Natural killer cell treated with Interleukin-12 subunit alpha and Interleukin-12 subunit beta and Interleukin-15 and Interleukin-18, amount 100 ng/mL, for 72 hours (primary cell): Measurements from ENCODE around the gene AGAP1. TPM values are rescaled to one million over a fixed set of nuclear protein-coding genes. Genes with fewer than 3 reads are reported as not detected.
A peak's percentile ranks its signal among the peaks of the same experiment; 100 is the strongest.
"Not testable (repeated sequence)": the region's sequence is repeated elsewhere in the genome, so short reads cannot be mapped to it uniquely, and the experiment has no call there.

Experiments used
- ATAC-seq, 2 donors: fragments of 150-1000 bp; cut with Tn5 transposase in 1 of 2; sonication (Bioruptor Pico), chemical (Tn5 transposase) in 1 of 2; 2 replicates each; pipeline ENCODE4 v1.10.0; 2021
- DNase-seq: peaks from one replicate; pipeline ENCODE4 v3.0.0; 2022; ENCODE audit warnings: low spot score
- H3K27ac Mint-ChIP-seq, 2 donors: 1 replicate in 1 of 2; 2 replicates in 1 of 2; pipeline ENCODE4 v1.8.0; 2022; ENCODE audit warnings: mixed read lengths in 2 of 2, mild to moderate bottlenecking in 1 of 2, moderate library complexity in 1 of 2
- H3K27me3 Mint-ChIP-seq, 2 donors: 1 replicate in 1 of 2; 2 replicates in 1 of 2; pipeline ENCODE4 v1.8.0; 2022; ENCODE audit warnings: mixed read lengths in 2 of 2
- H3K36me3 Mint-ChIP-seq: one replicate; pipeline ENCODE4 v1.8.0; 2022; ENCODE audit warnings: mixed read lengths
- H3K4me1 Mint-ChIP-seq, 2 donors: 1 replicate in 1 of 2; 2 replicates in 1 of 2; pipeline ENCODE4 v1.8.0; 2022; ENCODE audit warnings: low read depth in 2 of 2, mixed read lengths in 2 of 2, mild to moderate bottlenecking in 1 of 2
- H3K4me3 Mint-ChIP-seq: one replicate; pipeline ENCODE4 v1.8.0; 2022; ENCODE audit warnings: mixed read lengths
- H3K9me3 Mint-ChIP-seq: 2 replicates; pipeline ENCODE4 v1.8.0; 2022; ENCODE audit warnings: mixed read lengths
- total RNA-seq, 2 donors: library from RNA; stranded (reverse); gene quantifications; one replicate each; pipeline ENCODE4 v1.2.3, GENCODE V29; 2022

Gene AGAP1
- total RNA-seq, 2 donors from 2014 or later, result 5.2 to 7.4 TPM

- no peak overlapping the region for H3K4me3 Mint-ChIP-seq
- no peak for ATAC-seq
- peaks cover 2% of the 10 kb centered on the region for H3K9me3 Mint-ChIP-seq
- peaks cover 4% of the 10 kb centered on the region for H3K36me3 Mint-ChIP-seq
- H3K4me1 Mint-ChIP-seq, result peaks cover 8 to 16% of the 10 kb centered on the region in 2 donors
- DNase-seq, result no peak
- no peak overlapping the region for H3K27ac Mint-ChIP-seq
- peaks cover 0 to 2% of the 10 kb centered on the region in 2 donors for H3K27me3 Mint-ChIP-seq
Observed at GRCh38 chr2:236054125-236054524, 560.3 kb downstream of the AGAP1 start.

- no peak overlapping the region for H3K4me3 Mint-ChIP-seq
- ATAC-seq (no peak), DNase-seq (no peak)
- H3K4me1 Mint-ChIP-seq, result peaks cover 4 to 14% of the 10 kb centered on the region in 2 donors
- peaks cover 2% of the 10 kb centered on the region for H3K9me3 Mint-ChIP-seq
- H3K36me3 Mint-ChIP-seq, result peaks cover 4% of the 10 kb centered on the region
- no peak overlapping the region for H3K27ac Mint-ChIP-seq
- H3K27me3 Mint-ChIP-seq, result peaks cover 0 to 2% of the 10 kb centered on the region in 2 donors
Observed at GRCh38 chr2:236054621-236055305, 560.9 kb downstream of the AGAP1 start.

GRCh38 chr2:236055471-236055870 is 561.6 kb downstream of the AGAP1 start:
- DNase-seq (no peak), ATAC-seq (no peak)
- Mint-ChIP-seq H3K9me3 (peaks cover 2% of the 10 kb centered on the region), H3K27me3 (peaks cover 0 to 2% of the 10 kb centered on the region in 2 donors), H3K36me3 (peaks cover 4% of the 10 kb centered on the region), H3K4me1 (peaks cover 0 to 10% of the 10 kb centered on the region in 2 donors), H3K4me3 (no peak overlapping the region), H3K27ac (no peak overlapping the region)

GRCh38 chr2:236056141-236056540 is 562.3 kb downstream of the AGAP1 start:
- no peak for ATAC-seq
- no peak for DNase-seq
- H3K4me1 Mint-ChIP-seq, result peaks cover 0 to 10% of the 10 kb centered on the region in 2 donors
- peaks cover 2% of the 10 kb centered on the region for H3K9me3 Mint-ChIP-seq
- H3K36me3 Mint-ChIP-seq, result peaks cover 4% of the 10 kb centered on the region
- no peak overlapping the region for H3K27ac Mint-ChIP-seq
- H3K4me3 Mint-ChIP-seq, result no peak overlapping the region
- H3K27me3 Mint-ChIP-seq, result peaks cover 0 to 2% of the 10 kb centered on the region in 2 donors

GRCh38 chr2:236057375-236057774 is 563.5 kb downstream of the AGAP1 start:
- DNase-seq, result no peak
- H3K36me3 Mint-ChIP-seq, result peaks cover 4% of the 10 kb centered on the region
- peaks cover 0 to 10% of the 10 kb centered on the region in 2 donors for H3K4me1 Mint-ChIP-seq
- no peak overlapping the region for H3K4me3 Mint-ChIP-seq
- peaks cover 0 to 2% of the 10 kb centered on the region in 2 donors for H3K27me3 Mint-ChIP-seq
- H3K27ac Mint-ChIP-seq, result no peak overlapping the region
- peaks cover 2% of the 10 kb centered on the region for H3K9me3 Mint-ChIP-seq
- ATAC-seq, result no peak

GRCh38 chr2:236061497-236061896 is 567.7 kb downstream of the AGAP1 start:
- H3K36me3 Mint-ChIP-seq, result peaks cover 4% of the 10 kb centered on the region
- no peak overlapping the region for H3K27ac Mint-ChIP-seq
- peaks cover 2% of the 10 kb centered on the region for H3K9me3 Mint-ChIP-seq
- no peak overlapping the region for H3K4me3 Mint-ChIP-seq
- DNase-seq, result no peak
- no peaks in the 10 kb centered on the region for H3K27me3 Mint-ChIP-seq
- H3K4me1 Mint-ChIP-seq, result no peaks in the 10 kb centered on the region
- peak in 1 of 2 donors; percentile 36 for ATAC-seq

- Mint-ChIP-seq H3K9me3 (peaks cover 2% of the 10 kb centered on the region), H3K4me3 (no peak overlapping the region), H3K27ac (no peak overlapping the region), H3K27me3 (no peaks in the 10 kb centered on the region), H3K36me3 (peaks cover 4% of the 10 kb centered on the region), H3K4me1 (no peaks in the 10 kb centered on the region)
- DNase-seq, result no peak
- no peak for ATAC-seq
Observed at GRCh38 chr2:236061899-236062298, 568.1 kb downstream of the AGAP1 start.

GRCh38 chr2:236062806-236063205 is 569.0 kb downstream of the AGAP1 start:
- not testable (repeated sequence) for H3K27ac Mint-ChIP-seq, H3K9me3 Mint-ChIP-seq, H3K4me3 Mint-ChIP-seq, ATAC-seq, H3K36me3 Mint-ChIP-seq, DNase-seq, H3K4me1 Mint-ChIP-seq, H3K27me3 Mint-ChIP-seq

- DNase-seq, result no peak
- Mint-ChIP-seq H3K4me1 (peaks cover 0 to 2% of the 10 kb centered on the region in 2 donors), H3K27me3 (no peaks in the 10 kb centered on the region), H3K27ac (no peak overlapping the region), H3K9me3 (no peaks in the 10 kb centered on the region), H3K36me3 (no peaks in the 10 kb centered on the region), H3K4me3 (no peak overlapping the region)
- no peak for ATAC-seq
Observed at GRCh38 chr2:236063994-236064393, 570.2 kb downstream of the AGAP1 start.

GRCh38 chr2:236065314-236066160 is 571.7 kb downstream of the AGAP1 start:
- no peak overlapping the region for H3K4me3 Mint-ChIP-seq
- H3K9me3 Mint-ChIP-seq, result no peaks in the 10 kb centered on the region
- peaks cover 0 to 2% of the 10 kb centered on the region in 2 donors for H3K4me1 Mint-ChIP-seq
- DNase-seq (no peak), ATAC-seq (no peak)
- H3K36me3 Mint-ChIP-seq, result no peaks in the 10 kb centered on the region
- no peaks in the 10 kb centered on the region for H3K27me3 Mint-ChIP-seq
- no peak overlapping the region for H3K27ac Mint-ChIP-seq

- no peak overlapping the region for H3K4me3 Mint-ChIP-seq
- H3K27me3 Mint-ChIP-seq, result no peaks in the 10 kb centered on the region
- no peaks in the 10 kb centered on the region for H3K9me3 Mint-ChIP-seq
- H3K4me1 Mint-ChIP-seq, result peaks cover 0 to 4% of the 10 kb centered on the region in 2 donors
- no peak for DNase-seq
- no peaks in the 10 kb centered on the region for H3K36me3 Mint-ChIP-seq
- no peak for ATAC-seq
- no peak overlapping the region for H3K27ac Mint-ChIP-seq
Observed at GRCh38 chr2:236070236-236070635, 576.4 kb downstream of the AGAP1 start.

- DNase-seq, result no peak
- no peak overlapping the region for H3K4me3 Mint-ChIP-seq
- no peak overlapping the region for H3K27ac Mint-ChIP-seq
- peaks cover 0 to 5% of the 10 kb centered on the region in 2 donors for H3K4me1 Mint-ChIP-seq
- no peaks in the 10 kb centered on the region for H3K36me3 Mint-ChIP-seq
- H3K9me3 Mint-ChIP-seq, result no peaks in the 10 kb centered on the region
- no peak for ATAC-seq
- no peaks in the 10 kb centered on the region for H3K27me3 Mint-ChIP-seq
Observed at GRCh38 chr2:236073246-236073645, 579.4 kb downstream of the AGAP1 start.

- no peak overlapping the region for H3K4me3 Mint-ChIP-seq
- DNase-seq (no peak), ATAC-seq (no peak)
- no peaks in the 10 kb centered on the region for H3K9me3 Mint-ChIP-seq
- no peaks in the 10 kb centered on the region for H3K27me3 Mint-ChIP-seq
- no peak overlapping the region for H3K27ac Mint-ChIP-seq
- H3K36me3 Mint-ChIP-seq, result no peaks in the 10 kb centered on the region
- H3K4me1 Mint-ChIP-seq, result peaks cover 0 to 5% of the 10 kb centered on the region in 2 donors
Observed at GRCh38 chr2:236073867-236074655, 580.2 kb downstream of the AGAP1 start.
